ENCODE measurements around the gene VAV2. TPM values are rescaled to one million over a fixed set of nuclear protein-coding genes. Genes with fewer than 3 reads are reported as not detected.

Gene VAV2
- total and polyA plus RNA-seq, 9 of the 15 experiments (the other 6 are each of a cell fraction or from before 2014, with no cell fraction given): 0.01 to 2.7 (median 1.0) TPM; not detected in 1

DNA sequence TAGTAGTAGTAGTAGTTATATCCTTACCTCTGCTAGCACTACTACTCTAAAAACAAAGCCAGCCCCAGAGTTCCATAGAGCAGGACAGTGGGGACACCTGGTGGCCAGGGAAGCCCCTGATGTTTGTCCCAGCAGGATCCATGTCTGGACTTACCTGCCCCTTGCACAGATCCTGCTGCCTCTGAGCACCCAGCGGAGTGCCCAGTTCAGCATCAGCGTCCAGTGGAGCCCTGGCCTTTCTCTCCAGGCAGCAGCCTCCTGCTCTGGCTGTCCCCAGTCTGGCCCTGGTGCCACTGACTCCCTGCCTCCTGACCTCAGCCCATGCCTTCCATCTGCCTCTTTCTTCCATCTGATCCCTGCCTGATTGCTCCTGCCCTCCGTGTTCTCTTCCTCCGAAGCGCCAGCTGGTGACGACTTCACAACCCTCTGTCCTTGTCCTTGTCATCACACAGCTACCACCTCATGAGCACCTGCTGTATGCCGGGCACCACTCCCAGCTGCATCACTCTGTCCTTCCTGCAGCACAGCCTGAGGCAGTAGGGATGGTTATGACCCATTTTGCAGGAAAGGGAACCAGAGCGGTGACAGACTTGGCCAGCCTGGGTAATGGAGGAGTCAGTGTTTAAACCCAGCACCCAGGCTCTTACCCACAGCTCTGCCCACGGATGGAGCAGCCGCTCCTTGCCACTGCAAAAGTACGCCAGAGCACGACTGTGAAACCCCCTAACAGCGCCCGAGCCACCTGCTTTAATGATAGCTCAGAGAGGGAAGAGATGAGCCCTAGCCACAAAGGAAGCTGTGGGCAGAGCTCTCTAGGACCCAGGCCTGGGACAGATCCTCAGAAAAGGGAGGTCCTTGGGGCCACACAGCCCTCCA is 265.5 kb downstream of the VAV2 start:
- intact Hi-C loops (cut with micrococcal nuclease): loop anchor here (1.0 kb wide), 1 partner anchor 193 kb away; no protein-coding TSS in a partner anchor
- in situ Hi-C loops (cut with MboI): no loop called here
- TF ChIP-seq, protein P1, sequence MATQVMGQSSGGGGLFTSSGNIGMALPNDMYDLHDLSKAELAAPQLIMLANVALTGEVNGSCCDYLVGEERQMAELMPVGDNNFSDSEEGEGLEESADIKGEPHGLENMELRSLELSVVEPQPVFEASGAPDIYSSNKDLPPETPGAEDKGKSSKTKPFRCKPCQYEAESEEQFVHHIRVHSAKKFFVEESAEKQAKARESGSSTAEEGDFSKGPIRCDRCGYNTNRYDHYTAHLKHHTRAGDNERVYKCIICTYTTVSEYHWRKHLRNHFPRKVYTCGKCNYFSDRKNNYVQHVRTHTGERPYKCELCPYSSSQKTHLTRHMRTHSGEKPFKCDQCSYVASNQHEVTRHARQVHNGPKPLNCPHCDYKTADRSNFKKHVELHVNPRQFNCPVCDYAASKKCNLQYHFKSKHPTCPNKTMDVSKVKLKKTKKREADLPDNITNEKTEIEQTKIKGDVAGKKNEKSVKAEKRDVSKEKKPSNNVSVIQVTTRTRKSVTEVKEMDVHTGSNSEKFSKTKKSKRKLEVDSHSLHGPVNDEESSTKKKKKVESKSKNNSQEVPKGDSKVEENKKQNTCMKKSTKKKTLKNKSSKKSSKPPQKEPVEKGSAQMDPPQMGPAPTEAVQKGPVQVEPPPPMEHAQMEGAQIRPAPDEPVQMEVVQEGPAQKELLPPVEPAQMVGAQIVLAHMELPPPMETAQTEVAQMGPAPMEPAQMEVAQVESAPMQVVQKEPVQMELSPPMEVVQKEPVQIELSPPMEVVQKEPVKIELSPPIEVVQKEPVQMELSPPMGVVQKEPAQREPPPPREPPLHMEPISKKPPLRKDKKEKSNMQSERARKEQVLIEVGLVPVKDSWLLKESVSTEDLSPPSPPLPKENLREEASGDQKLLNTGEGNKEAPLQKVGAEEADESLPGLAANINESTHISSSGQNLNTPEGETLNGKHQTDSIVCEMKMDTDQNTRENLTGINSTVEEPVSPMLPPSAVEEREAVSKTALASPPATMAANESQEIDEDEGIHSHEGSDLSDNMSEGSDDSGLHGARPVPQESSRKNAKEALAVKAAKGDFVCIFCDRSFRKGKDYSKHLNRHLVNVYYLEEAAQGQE (IDR thresholded peaks at IDR 0.05; ENCODE audit: borderline replicate concordance): peak; percentile 37; the same call in 1 of the 2 replicates
- TF ChIP-seq, protein P1 (CRISPR knock-in tag; IDR thresholded peaks at IDR 0.05; ENCODE audit: low read depth): no peak
- TF ChIP-seq RBM17 (IDR thresholded peaks at IDR 0.05; ENCODE audit: borderline replicate concordance, low read depth, low read length) (no peak), JUN (IDR thresholded peaks at IDR 0.05; ENCODE audit: borderline replicate concordance, low read depth, low read length) (no peak), JUN (CRISPR knock-in tag; IDR thresholded peaks at IDR 0.05; ENCODE audit: borderline replicate concordance) (no peak), CHD1 (IDR thresholded peaks at IDR 0.05; ENCODE audit: low read length) (no peak), HDAC2 (IDR thresholded peaks at IDR 0.05) (no peak), DEAF1 (CRISPR knock-in tag; IDR thresholded peaks at IDR 0.05) (peak; percentile 21; the same call in 1 of the 2 replicates), ZNF695 (CRISPR knock-in tag; IDR thresholded peaks at IDR 0.05) (no peak), SMC3 (conservative IDR thresholded peaks at IDR 0.05; ENCODE audit: insufficient read depth, low read depth, low read length) (peak; percentile 46), HNRNPLL (IDR thresholded peaks at IDR 0.05; ENCODE audit: low read depth, low read length, poor library complexity, severe bottlenecking) (no peak), BCL6 (CRISPR knock-in tag; IDR thresholded peaks at IDR 0.05) (no peak)

More for the DNA sequence above, 265.5 kb downstream of the VAV2 start:
- CTCF ChIA-PET (ENCODE audit: low intra/inter-chr PET ratio): interaction anchor here (1.5 to 1.6 kb wide), 2 partner anchors 194 to 319 kb away, joined by 3 to 8 read pairs; no protein-coding TSS in a partner anchor
- no peak overlapping the region for H3K27ac ChIP-seq (ENCODE audit: extremely low read depth, low read depth, low read length)
- no peak overlapping the region for H3K4me2 ChIP-seq (ENCODE audit: insufficient read depth, low read length)
- POLR2A ChIA-PET: no interaction called here
- H3K9ac ChIP-seq (ENCODE audit: insufficient read depth in 1 of 2, low read depth in 2 of 2, low read length in 2 of 2): no peak overlapping the region; a peak in 1 of 4 replicates
- peaks cover 3 to 11% of the 10 kb centered on the region in 2 experiments; a peak in 4 of 5 replicates for H3K27me3 ChIP-seq (ENCODE audit: control insufficient read depth in 2 of 2, insufficient read depth in 2 of 2, low read length in 2 of 2)
- peaks cover 0 to 11% of the 10 kb centered on the region in 2 experiments; a peak in 2 of 5 replicates for H3K4me1 ChIP-seq (replicated peaks in 1 of 2; ENCODE audit: control insufficient read depth in 2 of 2, insufficient read depth in 2 of 2, low read length in 2 of 2)
- no peaks in the 10 kb centered on the region for H3K36me3 ChIP-seq (ENCODE audit: control insufficient read depth, insufficient read depth, low read length)
- H3K9me1 ChIP-seq (ENCODE audit: control insufficient read depth, insufficient read depth, low read length): no peaks in the 10 kb centered on the region
- BruUV-seq (replicated peaks): no TSS peak
- no peaks in the 10 kb centered on the region for H3K9me3 ChIP-seq (replicated peaks; ENCODE audit: control insufficient read depth, insufficient read depth, low read depth, low read length)
- 0 out of 2 replicates have a peak, but pooled peaks cover 3% of the 10 kb centered on the region for H4K20me1 ChIP-seq (replicated peaks; ENCODE audit: control insufficient read depth, insufficient read depth, low read length)
- FAIRE-seq: peak; percentile 71
- peak; percentile 89 for ATAC-seq
- no peaks in the 10 kb centered on the region for H3K79me2 ChIP-seq (ENCODE audit: control insufficient read depth, insufficient read depth, low read length)
- H2AFZ ChIP-seq (ENCODE audit: low read depth, low read length): no peak overlapping the region
- H3K4me3 ChIP-seq: no peak overlapping the region
- DNase-seq (ENCODE audit: extremely low read depth in 1 of 4, low spot score in 3 of 4): peak; percentile 55 to 74 (median 71)
- WGBS (ENCODE audit: insufficient coverage, low coverage, missing lambda C conversion rate): under 1% methylated on average over 14 of the region's 14 CpGs

All from K562 (cell line).